NCI-H524 treated with DMSO at 0.1 percent for 48 hours (cell line): ENCODE data around the gene PFDN1.

Experiments used
- DNase-seq: peaks from one replicate; lab custom pipeline; 2025; lab: John Stamatoyannopoulos, UW

PFDN1 gene

DNA sequence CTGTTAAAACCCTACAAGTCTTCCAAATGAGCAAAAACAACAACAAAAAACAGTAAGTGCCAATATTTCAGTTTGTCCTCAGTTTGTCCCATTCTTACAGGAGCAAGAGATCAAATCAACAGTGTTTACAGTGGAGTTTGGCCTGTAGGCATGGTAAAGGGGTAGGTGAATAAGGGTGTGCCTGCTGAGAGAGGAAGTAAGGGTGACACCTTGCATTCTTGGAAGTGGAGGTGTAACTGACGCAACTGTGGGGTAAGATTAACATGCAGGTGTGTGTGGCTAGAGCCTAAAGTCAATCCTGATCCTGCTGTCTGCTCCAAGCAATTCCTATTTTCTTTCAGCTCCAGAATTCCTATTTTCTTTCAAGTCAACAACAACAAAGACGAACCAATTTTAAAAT is 43.4 kb downstream of the PFDN1 start:
- no peak for DNase-seq

DNA sequence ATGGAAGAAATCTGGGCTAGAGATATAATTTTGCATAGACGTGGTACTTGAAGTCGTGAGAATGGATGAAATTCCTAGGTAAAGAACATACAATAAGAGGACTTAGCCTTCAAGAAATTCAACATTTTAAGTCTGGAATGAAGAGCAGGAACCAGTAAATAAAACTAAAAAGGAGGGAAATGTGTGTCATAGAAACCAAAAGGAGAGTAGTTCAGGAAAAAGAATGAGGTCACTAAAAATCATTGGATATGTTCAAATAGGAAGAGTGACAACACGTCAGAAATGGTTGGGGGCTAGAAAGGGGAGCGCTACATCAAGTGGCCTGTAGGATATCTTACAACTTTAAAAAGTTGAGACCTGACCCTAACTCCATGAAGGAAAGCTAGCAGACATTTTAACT is 44.0 kb downstream of the PFDN1 start:
- no peak for DNase-seq

DNA sequence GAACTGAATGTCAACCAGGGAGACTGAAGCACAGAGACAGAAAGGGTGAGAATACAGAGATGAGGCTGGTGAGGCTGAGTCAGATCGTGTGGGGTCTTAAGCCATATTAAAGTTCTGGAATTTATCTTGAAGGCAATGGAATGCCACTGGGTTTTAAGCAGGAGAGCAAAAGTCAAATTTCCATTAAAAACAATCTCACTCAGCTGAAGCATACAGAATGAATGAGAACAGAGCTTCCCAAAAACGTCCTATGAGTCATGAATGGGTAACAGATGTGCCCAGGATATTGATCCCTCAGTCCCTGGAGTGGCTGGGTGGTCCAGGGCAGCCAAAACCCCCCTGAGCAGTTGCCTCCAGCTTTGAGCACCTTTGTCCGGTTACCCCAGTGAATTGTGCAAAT is 44.9 kb downstream of the PFDN1 start:
- no peak for DNase-seq

DNA sequence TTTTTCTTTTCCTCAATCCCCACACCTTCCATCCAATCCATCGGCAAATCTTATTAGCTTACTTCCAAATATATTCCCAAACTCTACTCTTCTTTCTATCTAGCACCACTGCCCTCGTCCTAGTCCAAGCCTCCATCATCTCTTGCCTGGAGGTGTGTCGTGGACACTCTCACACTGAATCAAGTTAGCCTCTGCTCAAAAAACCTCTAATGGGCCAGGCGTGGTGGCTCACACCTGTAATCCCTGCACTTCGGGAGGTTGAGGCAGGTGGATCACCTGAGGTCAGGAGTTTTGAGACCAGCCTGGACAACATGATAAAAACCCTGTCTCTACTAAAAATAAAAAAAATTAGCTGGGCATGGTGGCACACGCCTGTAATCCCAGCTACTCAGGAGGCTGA is 46.2 kb downstream of the PFDN1 start:
- DNase-seq = no peak

DNA sequence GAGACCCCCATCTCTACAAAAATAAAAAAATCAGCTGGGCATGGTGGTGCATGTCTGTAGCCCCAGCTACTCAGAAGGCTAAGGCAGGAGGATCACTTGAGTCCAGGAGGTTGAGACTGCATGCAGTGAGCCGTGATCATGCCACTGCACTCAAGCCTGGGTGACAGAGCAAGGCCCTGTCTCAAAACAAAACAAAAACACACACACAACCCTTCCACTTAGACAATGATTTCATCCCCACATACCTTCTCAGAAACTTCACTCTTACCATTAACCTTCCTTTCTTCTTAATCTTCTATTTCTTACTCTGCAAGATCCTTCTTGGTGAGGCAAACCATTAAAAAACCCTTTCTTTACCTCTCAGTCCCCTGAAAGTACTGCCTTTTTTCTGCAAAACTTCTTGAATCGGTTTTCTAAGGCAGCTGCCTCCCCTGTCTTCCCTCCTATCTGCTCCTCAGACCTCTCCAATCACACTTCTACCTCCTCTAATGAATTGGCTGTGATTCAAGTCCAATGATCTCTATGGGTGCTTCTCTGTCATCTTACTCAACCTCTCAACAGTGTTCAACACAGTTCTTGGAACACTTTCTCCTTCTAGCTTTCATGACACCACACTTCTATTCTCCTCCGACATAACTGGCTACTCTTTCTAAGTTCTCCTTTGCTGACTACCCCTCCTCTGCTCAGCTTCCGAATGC is 47.3 kb downstream of the PFDN1 start:
- DNase-seq = no peak

DNA sequence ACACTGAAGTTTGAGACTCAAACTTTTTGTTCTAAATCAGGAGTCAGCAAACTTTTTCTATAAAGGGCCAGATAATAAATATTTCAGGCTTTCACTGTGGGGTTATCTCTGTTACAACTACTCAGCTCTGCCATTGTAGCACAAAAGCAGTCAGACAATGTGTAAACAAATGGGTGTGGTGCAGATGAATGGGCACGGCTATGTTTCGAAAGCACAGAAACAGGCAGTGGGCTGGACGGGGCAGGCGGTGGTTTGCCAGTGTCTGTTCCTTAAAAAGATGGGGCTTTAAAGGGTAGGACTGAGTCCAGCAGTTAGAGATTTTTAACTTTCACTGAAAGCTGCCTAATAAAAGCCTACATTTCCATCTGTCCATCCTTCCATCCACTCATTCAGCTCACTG is 48.9 kb downstream of the PFDN1 start:
- no peak for DNase-seq

DNA sequence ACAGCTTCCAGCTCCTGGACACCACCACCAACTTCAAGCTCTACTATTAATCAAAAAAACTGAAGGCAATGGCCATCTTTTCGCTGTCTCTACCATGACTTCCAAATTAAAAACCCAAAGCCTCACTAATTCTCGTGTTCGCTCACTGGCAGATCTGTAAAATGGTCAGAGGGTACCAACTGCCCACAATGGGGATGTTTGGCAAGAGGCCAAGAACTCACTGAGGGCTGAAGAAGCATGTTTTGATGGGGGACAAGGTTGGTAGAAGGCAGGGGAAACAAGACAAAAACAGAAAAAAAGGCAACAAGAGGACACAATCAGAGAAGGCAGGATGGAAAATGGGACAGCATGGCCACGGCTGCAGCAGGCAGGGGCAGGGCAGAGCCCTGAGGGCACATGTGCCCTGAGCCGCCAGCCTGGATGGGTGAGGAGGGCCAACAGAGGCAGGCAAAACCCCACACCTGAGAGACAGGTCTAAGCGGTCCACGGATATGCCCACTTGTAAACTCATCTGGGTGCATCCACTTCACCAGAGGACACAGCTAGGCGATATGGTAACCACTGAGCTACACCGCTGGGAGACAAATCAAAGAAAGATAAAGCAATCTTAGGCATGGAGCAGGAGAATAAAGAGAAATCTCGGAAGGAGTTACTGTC is 50.3 kb downstream of the PFDN1 start:
- DNase-seq = no peak

DNA sequence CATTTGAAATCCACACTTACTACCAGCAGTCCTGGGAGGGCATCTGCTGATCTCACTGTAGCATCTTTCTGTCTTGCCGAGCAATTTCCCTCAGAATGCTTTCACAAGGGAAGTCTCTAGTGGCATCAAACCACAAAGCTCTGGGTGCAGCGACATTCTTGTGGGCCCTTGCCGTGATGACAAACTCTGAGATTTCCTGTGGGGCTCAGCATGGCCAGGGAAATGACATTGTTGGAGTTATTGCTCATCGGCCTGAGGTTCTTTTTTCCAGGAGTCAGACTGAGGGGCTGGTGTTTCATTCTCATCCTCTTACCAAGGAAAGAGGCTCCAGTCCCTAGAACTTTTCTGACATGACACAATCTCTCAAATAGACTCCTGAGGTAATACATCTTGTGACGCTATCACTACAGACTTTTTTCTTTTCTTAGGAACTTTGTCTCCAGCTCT is 51.4 kb downstream of the PFDN1 start:
- no peak for DNase-seq

DNA sequence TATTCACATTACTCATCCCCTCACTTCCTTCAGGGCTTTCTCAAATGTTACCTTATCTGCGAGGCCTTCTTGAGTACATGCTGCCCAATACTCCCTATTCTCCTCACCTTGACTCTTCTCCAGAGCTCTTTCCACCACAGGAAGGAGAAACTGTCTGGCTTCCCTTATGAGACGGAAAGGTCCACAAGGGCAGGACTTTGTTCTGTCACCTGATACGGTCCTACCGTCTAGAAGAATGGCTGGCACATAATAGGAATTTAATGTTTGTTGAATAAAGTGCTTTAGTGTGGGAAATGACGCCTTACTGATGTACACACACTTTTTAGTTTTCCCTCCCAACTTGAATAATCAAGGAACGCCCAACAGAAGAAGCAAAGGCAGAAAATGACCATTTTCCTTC is 52.5 kb downstream of the PFDN1 start:
- no peak for DNase-seq

DNA sequence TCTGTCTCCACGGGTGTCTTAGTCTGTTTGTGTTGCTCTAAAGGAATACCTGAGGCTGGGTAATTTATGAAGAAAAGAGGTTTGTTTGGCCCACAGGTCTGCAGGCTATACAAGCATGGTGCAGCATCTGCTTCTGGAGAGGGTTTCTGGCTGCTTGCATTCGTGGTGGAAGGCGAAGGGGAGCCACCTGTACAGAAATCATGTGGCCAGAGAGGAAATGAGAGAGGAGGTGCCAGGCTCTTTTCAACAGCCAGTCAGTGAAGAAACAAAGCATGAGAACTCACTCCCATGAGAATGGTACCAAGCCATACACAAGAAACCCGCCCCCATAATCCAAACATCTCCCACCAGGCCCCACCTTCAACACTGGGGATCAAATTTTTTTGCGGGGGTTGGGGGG is 53.4 kb downstream of the PFDN1 start:
- no peak for DNase-seq

DNA sequence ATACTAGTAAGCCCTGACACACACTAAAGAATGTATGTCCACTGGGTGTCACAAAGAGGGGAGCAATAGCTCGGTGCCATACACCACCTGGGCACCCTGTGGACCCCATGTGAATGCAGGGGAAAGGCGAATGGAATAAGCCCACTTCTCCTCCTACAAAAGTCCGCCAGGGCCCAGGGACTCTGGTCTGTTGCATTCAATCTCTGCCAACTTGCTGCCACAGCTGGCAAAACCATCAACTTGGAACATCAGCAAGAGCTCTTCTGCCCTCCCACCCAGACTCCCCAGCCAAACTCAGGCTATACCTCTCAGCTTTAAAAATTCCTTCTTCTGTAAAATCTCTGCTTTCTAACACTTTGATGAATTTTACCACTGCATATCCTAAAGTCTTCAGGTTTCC is 54.5 kb downstream of the PFDN1 start:
- DNase-seq = no peak

DNA sequence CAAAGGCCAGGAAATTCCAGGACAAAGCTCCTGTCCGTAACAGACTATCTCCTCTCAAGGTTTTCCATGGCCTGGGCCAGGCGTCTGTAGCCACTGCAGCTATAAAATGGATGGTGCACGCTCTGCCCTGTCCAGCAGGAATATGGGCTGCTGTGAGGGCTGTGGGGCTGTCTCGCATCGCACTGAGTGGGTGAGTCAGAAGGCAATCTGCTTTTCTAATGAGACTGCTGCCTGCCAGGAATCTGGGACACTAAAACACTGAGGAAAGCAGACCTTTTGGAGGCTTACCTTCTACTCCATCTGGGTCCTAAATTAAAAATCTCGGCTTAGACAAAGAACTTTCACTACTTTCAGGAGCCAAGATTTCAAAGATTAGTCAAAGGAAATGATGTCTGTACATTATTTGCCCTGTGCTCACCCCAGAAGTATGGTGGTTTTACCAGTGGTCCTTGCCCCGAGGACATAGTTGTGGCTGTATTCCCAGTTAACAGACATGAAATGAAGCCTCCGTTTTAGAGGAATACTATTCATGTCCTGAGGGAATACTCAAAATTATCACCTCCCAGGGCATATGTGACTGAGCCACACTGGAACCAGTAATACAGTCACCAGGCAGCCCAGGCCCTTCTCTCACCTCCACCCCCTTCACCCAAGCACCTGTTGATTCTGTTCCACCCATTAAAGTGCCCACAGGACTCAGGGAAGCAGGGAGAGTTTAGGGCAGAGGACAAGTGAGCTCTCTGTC is 56.4 kb downstream of the PFDN1 start:
- no peak for DNase-seq

DNA sequence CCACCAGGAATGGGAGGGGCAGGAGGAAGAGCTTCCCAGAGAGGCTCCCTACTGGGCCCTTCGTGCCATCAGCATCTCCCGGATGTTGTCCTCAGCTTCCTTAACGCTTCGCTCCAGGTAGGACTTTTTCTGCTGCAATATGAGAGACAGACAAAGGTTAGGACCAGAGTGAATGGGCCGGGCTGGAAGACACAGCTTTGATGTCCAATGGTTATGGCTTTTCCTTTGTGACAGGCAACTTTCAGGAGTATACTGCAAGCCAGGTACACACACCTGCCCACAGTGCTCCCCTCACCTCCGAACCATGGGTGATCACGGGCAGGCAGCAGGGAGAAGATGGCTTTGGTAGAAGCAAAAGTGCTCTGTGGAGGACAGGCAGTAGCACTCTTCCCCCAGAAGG is 57.0 kb downstream of the PFDN1 start:
- no peak for DNase-seq

DNA sequence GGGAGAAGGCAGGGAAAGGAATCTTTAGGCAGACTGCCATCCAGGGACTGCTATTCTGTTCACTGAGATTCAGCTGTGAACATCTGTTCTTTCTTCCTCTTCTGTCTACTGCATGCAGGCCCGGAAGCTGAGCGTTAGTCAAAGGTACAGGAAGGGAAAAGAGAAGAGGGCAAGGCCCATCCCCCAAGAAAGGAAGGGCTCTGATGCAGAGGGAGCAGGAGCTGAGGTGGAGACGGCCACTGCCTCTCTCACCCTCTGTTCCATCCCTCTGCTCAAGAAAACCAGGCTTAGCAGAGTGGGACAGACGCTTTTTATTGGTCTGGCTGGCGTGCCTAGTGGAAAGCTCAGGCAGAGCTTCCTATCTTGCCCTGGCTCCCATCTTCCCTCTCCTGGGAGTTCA is 57.6 kb downstream of the PFDN1 start:
- no peak for DNase-seq

DNA sequence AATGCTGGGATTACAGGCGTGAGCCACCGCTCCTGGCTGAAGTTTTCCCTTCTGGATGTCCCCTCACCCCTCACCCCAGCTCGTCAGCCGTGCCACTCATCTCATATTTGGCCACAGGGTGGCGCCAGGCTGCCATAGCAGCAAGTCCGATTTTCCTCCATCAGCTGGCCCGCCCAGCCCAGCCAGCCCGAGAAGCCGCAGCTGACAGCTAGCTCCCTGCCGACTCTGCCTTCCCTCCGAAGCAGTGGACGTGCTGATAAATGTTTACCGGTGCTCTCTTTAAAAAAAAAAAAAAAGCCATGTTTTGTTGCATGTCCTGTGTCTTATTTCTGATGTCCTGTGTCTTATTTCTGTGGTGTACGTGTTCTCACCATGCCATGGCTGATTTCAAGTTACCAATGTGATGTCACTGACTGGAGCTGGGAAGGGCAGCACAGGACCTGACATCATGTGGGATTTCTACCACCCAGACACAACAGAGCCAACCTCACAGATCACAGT is 58.3 kb downstream of the PFDN1 start:
- no peak for DNase-seq

DNA sequence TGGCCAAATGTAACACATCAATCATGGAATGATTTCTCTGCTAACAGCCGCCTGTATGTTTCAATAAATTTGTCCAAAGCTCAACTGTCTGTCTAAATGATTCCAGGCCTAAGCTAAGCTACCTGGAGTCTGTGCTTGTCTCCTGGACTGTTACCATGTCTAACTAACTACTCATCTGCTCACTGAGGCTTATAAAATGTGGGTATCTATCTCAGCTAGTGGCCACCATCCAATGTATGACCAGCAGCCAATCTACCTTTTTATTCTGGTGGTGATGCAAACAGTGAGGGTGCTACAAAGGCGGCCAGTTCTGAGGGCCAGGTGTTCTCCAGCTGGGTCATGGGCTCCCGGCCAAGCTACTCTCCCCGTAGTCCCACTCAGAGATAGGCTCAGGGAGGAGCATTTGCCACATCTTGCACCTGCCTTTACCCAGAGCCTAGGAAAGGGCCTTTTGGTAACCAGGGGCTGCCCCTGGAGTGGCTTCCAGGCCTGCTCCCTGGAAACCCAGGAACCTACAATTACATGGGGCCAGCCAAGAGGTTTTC is 59.1 kb downstream of the PFDN1 start:
- no peak for DNase-seq

DNA sequence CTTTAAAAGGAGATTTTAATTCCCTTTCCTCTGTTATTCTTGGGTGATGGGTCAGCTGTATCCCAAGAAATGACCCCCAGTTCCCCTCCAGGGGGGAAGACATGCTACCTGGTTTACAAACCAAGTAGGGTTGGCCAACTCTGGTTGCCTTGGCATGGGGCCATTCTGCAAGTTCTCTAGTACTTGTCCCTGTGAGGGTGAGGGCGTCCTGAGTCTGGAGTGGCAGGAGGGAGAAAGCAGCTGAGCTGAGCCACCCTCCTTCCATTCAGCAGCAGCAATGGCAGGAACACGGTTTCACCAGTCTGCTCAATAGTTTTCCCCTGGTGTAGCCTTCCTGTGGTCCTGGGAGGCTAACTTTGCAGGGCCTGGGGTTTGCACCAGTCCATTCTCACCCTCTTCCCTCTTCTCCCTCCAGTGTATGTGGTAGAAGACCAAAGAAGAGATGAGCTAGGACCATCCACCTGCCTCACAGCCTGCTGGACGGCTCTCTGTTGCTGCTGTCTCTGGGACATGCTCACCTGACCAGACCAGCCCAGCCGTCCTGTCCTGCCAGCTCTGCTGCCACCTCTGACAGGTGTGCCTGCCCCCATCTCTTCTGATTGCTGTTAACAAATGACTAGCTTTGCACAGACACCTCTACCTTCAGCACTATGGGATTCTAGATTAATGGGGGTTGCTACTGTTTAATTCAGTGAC is 59.9 kb downstream of the PFDN1 start:
- no peak for DNase-seq

DNA sequence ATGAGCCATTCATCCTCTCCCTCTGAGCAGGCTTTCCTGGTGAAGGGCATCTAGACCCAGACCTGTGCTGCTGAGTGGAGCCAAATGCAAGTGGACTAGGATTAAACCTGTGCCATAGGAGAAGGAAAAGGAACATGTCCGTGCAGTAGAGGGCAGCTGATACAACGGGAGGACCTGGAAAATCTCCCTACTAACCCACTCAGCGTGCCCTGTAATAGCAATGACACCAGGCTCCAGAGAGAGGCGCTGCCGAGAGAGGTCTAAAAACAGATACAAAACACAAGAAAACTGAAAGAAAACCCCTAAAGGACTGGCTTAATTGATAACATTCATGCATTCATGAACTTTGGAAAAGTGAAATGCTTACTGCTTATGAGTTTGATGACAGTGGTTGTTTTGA is 60.8 kb downstream of the PFDN1 start:
- no peak for DNase-seq

DNA sequence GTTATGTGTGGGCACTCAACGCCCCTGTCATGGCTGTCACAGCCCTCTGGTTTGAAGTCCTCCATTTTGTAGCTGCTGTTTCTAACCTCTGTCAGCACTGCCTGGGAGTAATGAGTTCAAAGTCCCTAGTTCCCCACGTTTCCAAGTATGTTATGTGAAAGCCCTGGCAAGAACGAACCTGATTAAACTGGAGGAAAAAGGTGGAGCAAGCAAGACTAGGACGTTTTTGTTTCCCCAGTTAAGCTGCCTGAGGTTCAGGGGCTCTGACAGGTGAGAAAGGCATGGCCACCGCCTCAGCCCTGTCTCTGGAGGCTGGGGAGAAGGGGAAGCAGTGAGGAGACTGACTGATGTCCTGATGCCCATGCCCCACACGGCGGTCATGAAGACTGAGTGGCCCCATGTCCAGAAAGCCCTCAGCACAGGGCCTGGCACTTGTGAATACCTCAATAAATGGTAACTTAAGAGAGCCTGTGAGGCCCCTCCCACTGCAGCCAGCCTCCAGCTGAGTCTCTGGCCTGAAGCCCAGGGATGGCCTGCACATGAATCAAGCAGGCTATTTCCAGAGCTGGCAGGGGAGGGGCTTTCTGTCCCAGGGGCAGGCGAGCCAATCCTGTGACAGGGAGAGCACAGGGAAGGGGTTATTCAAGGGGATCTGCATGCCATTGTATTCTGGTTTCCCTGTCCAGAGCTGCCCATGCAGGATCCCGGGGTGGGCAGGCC is 61.8 kb downstream of the PFDN1 start:
- no peak for DNase-seq

DNA sequence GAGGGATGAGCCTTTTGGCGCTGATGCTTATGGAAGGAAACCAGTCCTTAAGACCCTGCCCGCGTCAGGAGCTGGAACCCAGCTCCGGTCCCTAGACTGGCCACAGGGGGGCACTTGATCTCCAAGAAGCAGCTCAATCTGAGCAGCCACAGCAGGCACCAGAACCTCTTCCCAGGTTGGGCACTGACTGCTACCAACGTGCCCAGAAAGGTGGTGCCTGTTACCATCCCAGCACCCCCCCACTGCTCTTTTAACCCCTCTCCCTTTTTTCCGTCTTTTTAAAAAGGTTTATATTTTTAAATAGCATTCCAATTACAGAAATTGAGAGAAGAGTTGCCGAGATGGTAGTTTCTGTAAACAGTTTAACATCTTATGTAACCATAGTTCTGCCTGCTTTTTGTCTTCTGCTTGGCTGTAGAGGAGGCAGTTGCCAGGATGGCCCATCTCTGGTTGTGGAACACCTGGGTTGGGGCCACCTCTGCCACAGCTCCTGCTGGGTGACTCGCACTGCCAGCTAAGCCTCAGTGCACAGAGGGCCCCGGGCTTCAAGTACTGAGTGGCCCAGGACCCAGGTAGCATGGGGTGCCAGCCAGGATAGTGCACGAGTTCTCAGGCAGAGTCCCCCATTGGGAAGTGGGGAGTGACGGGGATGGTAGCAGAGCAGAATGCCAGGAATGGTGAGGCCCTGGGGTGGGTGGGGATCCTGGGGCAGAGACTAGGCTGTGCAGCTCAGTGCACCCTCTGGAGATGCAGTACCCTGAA is 62.8 kb downstream of the PFDN1 start:
- no peak for DNase-seq

DNA sequence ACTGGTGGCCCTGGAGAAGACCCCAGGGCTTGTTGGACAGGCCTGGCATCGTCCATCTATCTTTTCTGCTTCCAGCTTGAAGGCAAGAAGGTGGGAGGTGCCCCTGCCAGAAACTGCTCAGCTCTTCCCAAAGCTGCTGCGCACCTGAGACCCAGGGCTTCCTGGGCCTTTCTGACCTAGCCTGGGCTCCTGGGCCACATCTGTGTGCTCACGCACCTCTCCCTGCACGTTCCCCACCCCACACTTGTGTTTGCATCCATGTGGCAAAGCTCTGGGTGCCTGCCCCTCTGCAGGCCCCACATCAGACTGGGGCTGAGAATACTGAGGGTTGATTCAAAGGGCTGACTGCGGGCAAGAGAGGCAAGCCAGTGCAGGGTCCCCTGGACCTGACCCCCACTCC is 63.4 kb downstream of the PFDN1 start:
- DNase-seq = no peak
